NOMO-1 (cell line): Measurements from ENCODE around the gene LPIN3.

Experiments used
- DNase-seq, 2 experiments: peaks; one replicate each; lab custom pipeline; 2025; ENCODE audit not compliant: unreplicated experiment in 2 of 2; lab: John Stamatoyannopoulos, UW

Gene LPIN3

GRCh38 chr20:41364967-41365765, 24.5 kb downstream of the LPIN3 start:
- DNase-seq: no peak

- no peak for DNase-seq
These were observed 25.3 kb downstream of the LPIN3 start for GRCh38 chr20:41365777-41366545.

GRCh38 chr20:41366546-41367392, 26.1 kb downstream of the LPIN3 start, which contains the start of gene EMILIN3:
Gene EMILIN3 (minus strand): TSS chr20:41366818. CDS start chr20:41366634, 184 bp downstream.
- DNase-seq: no peak

GRCh38 chr20:41367393-41367695, 26.7 kb downstream of the LPIN3 start:
- no peak for DNase-seq

GRCh38 chr20:41367956-41368355, 27.3 kb downstream of the LPIN3 start:
- no peak for DNase-seq

GRCh38 chr20:41369673-41370072, 29.1 kb downstream of the LPIN3 start:
- peak in 1 of 2 experiments; percentile 9 for DNase-seq

- no peak for DNase-seq
These were observed 29.6 kb downstream of the LPIN3 start for GRCh38 chr20:41370176-41370575.

- no peak for DNase-seq
These were observed 30.8 kb downstream of the LPIN3 start for GRCh38 chr20:41371371-41371770.

- no peak for DNase-seq
These were observed 32.7 kb downstream of the LPIN3 start for GRCh38 chr20:41373251-41373783.

- no peak for DNase-seq
These were observed 33.6 kb downstream of the LPIN3 start for GRCh38 chr20:41373931-41374920.

GRCh38 chr20:41375846-41376245, 35.2 kb downstream of the LPIN3 start:
- DNase-seq: no peak

GRCh38 chr20:41376349-41376748, 35.7 kb downstream of the LPIN3 start:
- DNase-seq: no peak

GRCh38 chr20:41377275-41377674, 36.7 kb downstream of the LPIN3 start:
- no peak for DNase-seq

- DNase-seq: peak; percentile 16 to 68
These were observed 38.9 kb downstream of the LPIN3 start for GRCh38 chr20:41379551-41379950.

GRCh38 chr20:41380551-41381193, 40.1 kb downstream of the LPIN3 start:
- peak; percentile 37 to 45 for DNase-seq

- DNase-seq: no peak
These were observed 42.2 kb downstream of the LPIN3 start for GRCh38 chr20:41382791-41383305.

GRCh38 chr20:41386502-41387427, 46.1 kb downstream of the LPIN3 start:
- no peak for DNase-seq

GRCh38 chr20:41387444-41387851, 46.8 kb downstream of the LPIN3 start:
- DNase-seq: no peak
